Measurements from ENCODE around the gene C2orf42.

DNA sequence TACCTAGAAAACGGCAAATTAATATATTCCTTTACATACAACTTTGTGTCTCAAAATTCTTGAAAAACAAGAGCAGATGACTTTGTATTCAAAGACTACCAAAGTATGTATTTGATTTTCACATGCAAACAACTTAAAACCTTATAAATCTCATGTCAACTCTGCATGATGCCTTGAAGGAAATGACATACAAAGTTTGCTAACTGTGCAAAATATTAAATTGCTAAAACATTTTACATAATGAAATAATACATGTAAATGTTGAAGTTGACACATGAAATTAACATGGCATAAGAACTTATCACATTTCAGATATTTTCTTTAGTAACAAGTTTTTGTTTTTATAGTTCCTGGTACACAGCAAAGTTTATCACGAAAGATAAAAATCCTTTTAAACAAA lies 20.8 kb upstream of the C2orf42 start:
- TF ChIP-seq, protein P1, sequence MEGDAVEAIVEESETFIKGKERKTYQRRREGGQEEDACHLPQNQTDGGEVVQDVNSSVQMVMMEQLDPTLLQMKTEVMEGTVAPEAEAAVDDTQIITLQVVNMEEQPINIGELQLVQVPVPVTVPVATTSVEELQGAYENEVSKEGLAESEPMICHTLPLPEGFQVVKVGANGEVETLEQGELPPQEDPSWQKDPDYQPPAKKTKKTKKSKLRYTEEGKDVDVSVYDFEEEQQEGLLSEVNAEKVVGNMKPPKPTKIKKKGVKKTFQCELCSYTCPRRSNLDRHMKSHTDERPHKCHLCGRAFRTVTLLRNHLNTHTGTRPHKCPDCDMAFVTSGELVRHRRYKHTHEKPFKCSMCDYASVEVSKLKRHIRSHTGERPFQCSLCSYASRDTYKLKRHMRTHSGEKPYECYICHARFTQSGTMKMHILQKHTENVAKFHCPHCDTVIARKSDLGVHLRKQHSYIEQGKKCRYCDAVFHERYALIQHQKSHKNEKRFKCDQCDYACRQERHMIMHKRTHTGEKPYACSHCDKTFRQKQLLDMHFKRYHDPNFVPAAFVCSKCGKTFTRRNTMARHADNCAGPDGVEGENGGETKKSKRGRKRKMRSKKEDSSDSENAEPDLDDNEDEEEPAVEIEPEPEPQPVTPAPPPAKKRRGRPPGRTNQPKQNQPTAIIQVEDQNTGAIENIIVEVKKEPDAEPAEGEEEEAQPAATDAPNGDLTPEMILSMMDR (IDR thresholded peaks at IDR 0.05 in 4 of 5, conservative IDR thresholded peaks at IDR 0.05 in 1 of 5) = no peak
- no peak for TF ChIP-seq POLR2A (IDR thresholded peaks at IDR 0.05)

Data from gastrocnemius medialis (tissue), 4 donors.